HUES48 (cell line): Measurements from ENCODE around the gene CDH10.

Experiments
- H3K27ac ChIP-seq: one replicate; pipeline ENCODE4 v1.7.0; 2013; ENCODE audit warnings: low read depth, low read length, inconsistent platforms
- H3K27me3 ChIP-seq: 2 replicates; pipeline ENCODE4 v1.6.1; 2013; ENCODE audit warnings: mild to moderate bottlenecking, low read length; ENCODE audit not compliant: control insufficient read depth, insufficient read depth
- H3K36me3 ChIP-seq: 2 replicates; pipeline ENCODE4 v1.6.1; 2013; ENCODE audit warnings: low read length; ENCODE audit not compliant: control insufficient read depth, insufficient read depth
- H3K4me1 ChIP-seq: 2 replicates; pipeline ENCODE4 v1.6.1; 2013; ENCODE audit warnings: mild to moderate bottlenecking, low read length; ENCODE audit not compliant: control insufficient read depth, insufficient read depth
- H3K4me3 ChIP-seq: 2 replicates; pipeline ENCODE4 v1.5.1; 2013; ENCODE audit warnings: mild to moderate bottlenecking, low read depth, low read length
- H3K9ac ChIP-seq: 2 replicates; pipeline ENCODE4 v1.6.1; 2013; ENCODE audit warnings: mild to moderate bottlenecking, low read depth, low read length, moderate library complexity
- H3K9me3 ChIP-seq: 2 replicates; pipeline ENCODE4 v1.6.1; 2013; ENCODE audit warnings: low read length; ENCODE audit not compliant: control insufficient read depth, insufficient read depth

Gene CDH10

GRCh38 chr5:24606971-24607370 lies 37.8 kb downstream of the CDH10 start:
- H3K36me3 ChIP-seq = no peaks in the 10 kb centered on the region
- H3K4me1 ChIP-seq = no peaks in the 10 kb centered on the region
- H3K27me3 ChIP-seq = no peaks in the 10 kb centered on the region
- no peak overlapping the region for H3K27ac ChIP-seq
- no peak overlapping the region for H3K4me3 ChIP-seq
- H3K9ac ChIP-seq = no peak overlapping the region
- no peaks in the 10 kb centered on the region for H3K9me3 ChIP-seq

- Histone ChIP-seq H3K9me3 (no peaks in the 10 kb centered on the region), H3K4me1 (no peaks in the 10 kb centered on the region), H3K27ac (no peak overlapping the region), H3K4me3 (no peak overlapping the region), H3K27me3 (no peaks in the 10 kb centered on the region), H3K9ac (no peak overlapping the region), H3K36me3 (no peaks in the 10 kb centered on the region)
Observed at GRCh38 chr5:24602188-24602587, 42.6 kb downstream of the CDH10 start.

DNA sequence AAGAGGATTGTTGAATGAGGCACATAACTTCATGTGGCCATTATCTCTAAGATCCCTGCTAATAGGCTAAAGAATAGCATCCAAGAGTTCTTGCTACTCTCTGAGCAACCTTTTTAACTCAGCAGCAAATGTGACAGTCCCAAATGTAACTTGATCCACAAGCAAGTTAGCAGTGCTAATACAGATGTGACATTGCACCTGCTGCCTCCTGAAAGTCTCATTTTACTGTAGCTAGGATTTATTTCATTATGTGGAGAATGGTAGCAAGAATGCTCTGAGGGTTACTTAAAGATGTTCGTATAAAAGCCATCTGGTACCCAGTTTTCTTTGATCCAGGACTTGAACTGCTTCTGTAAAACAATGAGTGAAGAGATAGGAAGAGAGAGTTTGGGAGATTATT lies 45.8 kb downstream of the CDH10 start:
- H3K4me1 ChIP-seq = no peaks in the 10 kb centered on the region
- H3K9ac ChIP-seq = no peak overlapping the region
- H3K27ac ChIP-seq = no peak overlapping the region
- no peak overlapping the region for H3K4me3 ChIP-seq
- no peaks in the 10 kb centered on the region for H3K36me3 ChIP-seq
- no peaks in the 10 kb centered on the region for H3K9me3 ChIP-seq
- H3K27me3 ChIP-seq = no peaks in the 10 kb centered on the region

GRCh38 chr5:24595329-24595728 lies 49.4 kb downstream of the CDH10 start:
- Histone ChIP-seq H3K27me3 (no peaks in the 10 kb centered on the region), H3K9ac (no peak overlapping the region), H3K4me3 (no peak overlapping the region), H3K27ac (no peak overlapping the region), H3K4me1 (no peaks in the 10 kb centered on the region), H3K9me3 (no peaks in the 10 kb centered on the region), H3K36me3 (no peaks in the 10 kb centered on the region)

- Histone ChIP-seq H3K4me1 (no peaks in the 10 kb centered on the region), H3K9ac (no peak overlapping the region), H3K27me3 (no peaks in the 10 kb centered on the region), H3K36me3 (no peaks in the 10 kb centered on the region), H3K4me3 (no peak overlapping the region), H3K9me3 (no peaks in the 10 kb centered on the region), H3K27ac (no peak overlapping the region)
Observed at GRCh38 chr5:24591426-24591825, 53.4 kb downstream of the CDH10 start.

DNA sequence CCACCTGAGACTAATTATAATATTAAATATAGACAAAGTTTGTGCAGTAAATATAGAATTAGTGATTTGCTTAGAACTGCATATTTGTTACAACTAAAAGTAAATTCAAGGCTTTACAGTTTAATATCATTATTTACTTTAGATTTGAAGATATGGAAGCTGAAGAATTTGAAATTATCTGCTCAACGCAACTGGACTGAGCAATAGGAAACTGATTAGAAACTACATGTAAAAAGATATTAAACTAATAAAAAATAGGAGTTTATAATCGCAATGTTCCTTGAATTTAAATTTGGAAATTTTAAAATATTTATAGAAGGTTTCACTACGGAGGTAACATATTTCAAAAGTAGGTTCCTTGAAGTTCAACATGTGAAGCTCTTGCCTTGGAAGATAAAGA lies 55.2 kb downstream of the CDH10 start:
- H3K9ac ChIP-seq = no peak overlapping the region
- H3K9me3 ChIP-seq = no peaks in the 10 kb centered on the region
- H3K27me3 ChIP-seq = no peaks in the 10 kb centered on the region

GRCh38 chr5:24585751-24586150 lies 59.0 kb downstream of the CDH10 start:
- Histone ChIP-seq H3K27me3 (no peaks in the 10 kb centered on the region), H3K27ac (no peak overlapping the region), H3K36me3 (no peaks in the 10 kb centered on the region), H3K4me3 (no peak overlapping the region), H3K4me1 (no peaks in the 10 kb centered on the region), H3K9ac (no peak overlapping the region), H3K9me3 (no peaks in the 10 kb centered on the region)

More for the DNA sequence above, 55.2 kb downstream of the CDH10 start:
- H3K4me1 ChIP-seq = no peaks in the 10 kb centered on the region
- H3K36me3 ChIP-seq = no peaks in the 10 kb centered on the region
- H3K4me3 ChIP-seq = no peak overlapping the region
- H3K27ac ChIP-seq = no peak overlapping the region

GRCh38 chr5:24571302-24571701 lies 73.5 kb downstream of the CDH10 start:
- no peaks in the 10 kb centered on the region for H3K4me1 ChIP-seq
- no peaks in the 10 kb centered on the region for H3K36me3 ChIP-seq
- H3K27ac ChIP-seq = no peak overlapping the region
- no peak overlapping the region for H3K4me3 ChIP-seq
- no peak overlapping the region for H3K9ac ChIP-seq
- no peaks in the 10 kb centered on the region for H3K27me3 ChIP-seq
- no peaks in the 10 kb centered on the region for H3K9me3 ChIP-seq

DNA sequence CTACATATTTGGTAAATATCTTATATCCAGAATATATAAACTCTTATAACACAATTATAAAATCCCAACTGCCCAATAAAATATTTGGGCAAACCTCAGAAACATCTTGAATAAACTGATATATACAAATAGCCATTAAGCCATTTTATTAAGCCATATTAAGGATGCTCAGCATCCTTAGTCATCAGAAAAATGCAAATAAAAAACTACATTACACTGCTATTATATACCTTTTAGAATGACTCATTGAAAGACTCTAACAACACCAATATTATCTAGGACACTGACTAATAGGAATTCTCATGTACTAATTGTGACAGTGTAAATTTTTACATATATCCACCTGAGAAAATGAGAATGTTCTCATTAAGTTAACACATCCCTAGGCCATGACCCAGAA lies 77.8 kb downstream of the CDH10 start:
- Histone ChIP-seq H3K9ac (no peak overlapping the region), H3K27me3 (no peaks in the 10 kb centered on the region), H3K27ac (no peak overlapping the region), H3K4me3 (no peak overlapping the region), H3K9me3 (no peaks in the 10 kb centered on the region), H3K36me3 (no peaks in the 10 kb centered on the region), H3K4me1 (no peaks in the 10 kb centered on the region)

DNA sequence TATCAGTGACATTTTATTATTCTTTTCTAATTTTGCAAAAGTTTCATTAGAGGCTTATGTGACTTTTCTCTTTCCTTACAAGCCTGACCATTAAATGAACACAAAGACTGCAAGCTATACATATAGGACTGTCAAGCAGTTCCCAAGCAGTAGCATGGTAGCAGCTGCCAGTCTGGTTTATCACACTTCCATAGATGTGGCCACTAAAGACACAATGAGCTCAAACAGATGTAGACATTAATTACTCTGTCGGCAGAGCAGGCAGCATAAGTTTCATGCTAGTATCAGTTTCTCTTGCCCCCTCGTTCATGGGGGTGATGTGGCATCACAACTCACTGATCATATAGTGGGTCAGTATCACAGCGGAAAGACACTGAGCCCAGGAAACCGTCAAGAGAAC lies 89.5 kb downstream of the CDH10 start:
- no peaks in the 10 kb centered on the region for H3K27me3 ChIP-seq
- no peak overlapping the region for H3K9ac ChIP-seq
- no peaks in the 10 kb centered on the region for H3K36me3 ChIP-seq
- no peak overlapping the region for H3K4me3 ChIP-seq
- H3K9me3 ChIP-seq = no peaks in the 10 kb centered on the region
- H3K4me1 ChIP-seq = no peaks in the 10 kb centered on the region
- H3K27ac ChIP-seq = no peak overlapping the region

- Histone ChIP-seq H3K4me1 (no peaks in the 10 kb centered on the region), H3K4me3 (no peak overlapping the region), H3K9ac (no peak overlapping the region), H3K27ac (no peak overlapping the region), H3K36me3 (no peaks in the 10 kb centered on the region), H3K9me3 (no peaks in the 10 kb centered on the region), H3K27me3 (no peaks in the 10 kb centered on the region)
Observed at GRCh38 chr5:24547132-24547531, 97.6 kb downstream of the CDH10 start.

DNA sequence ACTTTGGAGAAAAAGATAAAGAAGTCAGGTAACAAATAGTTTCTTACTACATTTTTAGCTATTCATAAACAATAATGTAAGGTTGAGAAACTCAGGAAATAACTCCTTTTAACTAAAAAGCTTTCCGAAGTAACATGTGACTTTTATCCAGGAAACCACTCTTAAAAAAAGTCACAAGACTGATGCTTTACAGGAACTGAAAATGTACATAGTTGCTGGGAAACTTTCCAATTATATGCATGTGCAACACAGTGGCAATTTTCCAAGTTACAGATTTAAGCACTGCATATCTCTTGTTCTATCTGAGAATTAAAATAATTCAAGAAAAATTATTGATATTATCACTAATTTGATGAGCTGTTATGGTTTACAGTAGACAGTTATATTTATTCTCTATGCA lies 105.2 kb downstream of the CDH10 start:
- Histone ChIP-seq H3K9ac (no peak overlapping the region), H3K27ac (no peak overlapping the region), H3K36me3 (no peaks in the 10 kb centered on the region), H3K27me3 (no peaks in the 10 kb centered on the region), H3K4me1 (no peaks in the 10 kb centered on the region), H3K4me3 (no peak overlapping the region), H3K9me3 (no peaks in the 10 kb centered on the region)
